ENCODE measurements around the gene CFAP53.

Gene CFAP53

GRCh38 chr18:50209311-50209710 is 57.0 kb downstream of the CFAP53 start:
- Histone ChIP-seq H3K4me1 (ENCODE audit: insufficient read depth, low read length) (no peaks in the 10 kb centered on the region), H2AFZ (ENCODE audit: low read depth, low read length) (no peak overlapping the region), H3K9me3 (ENCODE audit: low read length) (no peaks in the 10 kb centered on the region), H3K4me3 (ENCODE audit: low read length) (no peak overlapping the region), H3K36me3 (ENCODE audit: insufficient read depth, low read length) (no peaks in the 10 kb centered on the region), H3K27me3 (ENCODE audit: insufficient read depth, low read length) (no peaks in the 10 kb centered on the region)

DNA sequence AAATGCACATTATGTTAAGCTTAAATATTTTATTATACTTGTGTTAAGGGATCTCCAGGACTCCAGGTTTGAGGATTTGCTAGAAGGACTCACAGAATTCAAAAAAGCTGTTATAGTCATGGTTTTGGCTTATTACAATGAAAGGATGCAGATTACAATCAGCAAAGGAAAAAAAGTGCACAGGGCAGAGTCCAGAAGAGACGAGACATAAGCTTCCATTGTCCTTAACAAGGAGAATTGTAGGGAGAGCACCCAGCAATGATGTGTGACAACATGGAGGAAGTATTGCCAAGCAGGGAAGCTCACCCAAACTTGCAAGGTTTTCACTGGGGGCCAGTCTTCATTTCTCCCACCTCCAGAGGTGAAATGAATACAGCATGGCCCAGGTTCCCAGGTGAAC is 58.6 kb downstream of the CFAP53 start:
- Histone ChIP-seq H3K9me3 (ENCODE audit: low read length) (no peaks in the 10 kb centered on the region), H3K4me3 (ENCODE audit: low read length) (no peak overlapping the region), H3K27me3 (ENCODE audit: insufficient read depth, low read length) (peaks cover 9% of the 10 kb centered on the region), H3K4me1 (ENCODE audit: insufficient read depth, low read length) (no peaks in the 10 kb centered on the region), H2AFZ (ENCODE audit: low read depth, low read length) (no peak overlapping the region), H3K36me3 (ENCODE audit: insufficient read depth, low read length) (no peaks in the 10 kb centered on the region)

- H3K4me3 ChIP-seq (ENCODE audit: low read length) = no peak overlapping the region
- H3K27me3 ChIP-seq (ENCODE audit: insufficient read depth, low read length) = peaks cover 16% of the 10 kb centered on the region
- H2AFZ ChIP-seq (ENCODE audit: low read depth, low read length) = no peak overlapping the region
- H3K4me1 ChIP-seq (ENCODE audit: insufficient read depth, low read length) = no peaks in the 10 kb centered on the region
- no peaks in the 10 kb centered on the region for H3K36me3 ChIP-seq (ENCODE audit: insufficient read depth, low read length)
- no peaks in the 10 kb centered on the region for H3K9me3 ChIP-seq (ENCODE audit: low read length)
These were observed 62.3 kb downstream of the CFAP53 start for GRCh38 chr18:50203801-50204604.

- no peaks in the 10 kb centered on the region for H3K36me3 ChIP-seq (ENCODE audit: insufficient read depth, low read length)
- no peak overlapping the region for H2AFZ ChIP-seq (ENCODE audit: low read depth, low read length)
- H3K9me3 ChIP-seq (ENCODE audit: low read length) = no peaks in the 10 kb centered on the region
- H3K4me3 ChIP-seq (ENCODE audit: low read length) = no peak overlapping the region
- no peaks in the 10 kb centered on the region for H3K4me1 ChIP-seq (ENCODE audit: insufficient read depth, low read length)
- peaks cover 21% of the 10 kb centered on the region for H3K27me3 ChIP-seq (ENCODE audit: insufficient read depth, low read length)
These were observed 64.7 kb downstream of the CFAP53 start for GRCh38 chr18:50201476-50202018.

GRCh38 chr18:50199921-50200320 is 66.4 kb downstream of the CFAP53 start:
- H3K4me1 ChIP-seq (ENCODE audit: insufficient read depth, low read length) = no peaks in the 10 kb centered on the region
- H3K27me3 ChIP-seq (ENCODE audit: insufficient read depth, low read length) = peaks cover 34% of the 10 kb centered on the region

DNA sequence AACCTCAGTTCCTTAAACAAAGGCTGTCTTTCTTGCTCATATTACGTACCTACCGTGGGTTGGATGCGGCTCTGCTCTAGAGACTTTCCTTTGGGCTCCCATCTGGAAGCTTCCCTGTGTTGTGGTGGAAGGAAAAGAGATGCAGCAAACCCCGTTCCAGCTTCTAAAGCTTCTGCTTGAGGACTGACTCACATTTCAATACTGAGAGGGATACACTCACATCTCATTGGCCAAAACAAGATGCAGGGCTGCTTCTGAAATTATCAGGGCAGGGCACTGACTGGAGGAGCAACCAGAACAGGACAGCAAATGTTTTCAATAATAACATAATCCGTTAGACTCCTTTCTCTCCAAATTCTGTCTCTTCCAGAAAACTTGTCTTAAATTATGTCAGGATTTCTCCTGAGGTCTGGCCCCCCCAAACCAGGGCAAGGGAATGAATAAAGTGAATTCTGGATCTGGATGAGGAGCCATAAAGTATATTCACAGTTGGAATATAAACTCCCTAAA is 66.9 kb downstream of the CFAP53 start:
- no peaks in the 10 kb centered on the region for H3K36me3 ChIP-seq (ENCODE audit: insufficient read depth, low read length)
- peaks cover 4% of the 10 kb centered on the region for H3K4me1 ChIP-seq (ENCODE audit: insufficient read depth, low read length)
- H2AFZ ChIP-seq (ENCODE audit: low read depth, low read length) = no peak overlapping the region
- H3K27me3 ChIP-seq (ENCODE audit: insufficient read depth, low read length) = peaks cover 39% of the 10 kb centered on the region
- no peak overlapping the region for H3K4me3 ChIP-seq (ENCODE audit: low read length)
- no peaks in the 10 kb centered on the region for H3K9me3 ChIP-seq (ENCODE audit: low read length)

More at GRCh38 chr18:50199921-50200320, 66.4 kb downstream of the CFAP53 start:
- no peaks in the 10 kb centered on the region for H3K36me3 ChIP-seq (ENCODE audit: insufficient read depth, low read length)
- H3K4me3 ChIP-seq (ENCODE audit: low read length) = no peak overlapping the region
- no peaks in the 10 kb centered on the region for H3K9me3 ChIP-seq (ENCODE audit: low read length)
- no peak overlapping the region for H2AFZ ChIP-seq (ENCODE audit: low read depth, low read length)

DNA sequence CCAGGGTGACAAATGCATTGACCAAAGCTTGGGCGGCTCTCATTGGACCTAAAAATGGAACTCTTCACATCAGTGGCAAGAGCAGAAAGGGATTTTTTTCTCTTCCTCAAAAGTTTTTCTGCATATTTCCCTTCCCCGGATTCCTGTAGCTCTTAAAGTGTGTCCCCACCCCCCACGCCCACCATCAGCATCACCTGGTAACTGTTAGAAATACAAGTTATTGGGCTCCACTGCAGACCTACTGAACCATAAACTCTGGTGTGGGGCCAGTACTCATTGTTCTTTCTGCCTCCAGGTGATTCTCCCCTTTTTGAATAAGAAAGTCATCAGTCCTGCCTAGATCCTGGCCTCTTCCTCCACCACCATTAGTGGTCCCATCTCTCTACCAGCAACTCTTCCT is 70.0 kb downstream of the CFAP53 start:
- Histone ChIP-seq H2AFZ (ENCODE audit: low read depth, low read length) (no peak overlapping the region), H3K36me3 (ENCODE audit: insufficient read depth, low read length) (no peaks in the 10 kb centered on the region), H3K9me3 (ENCODE audit: low read length) (no peaks in the 10 kb centered on the region), H3K4me1 (ENCODE audit: insufficient read depth, low read length) (peaks cover 4% of the 10 kb centered on the region), H3K27me3 (ENCODE audit: insufficient read depth, low read length) (peaks cover 61% of the 10 kb centered on the region), H3K4me3 (ENCODE audit: low read length) (no peak overlapping the region)

- Histone ChIP-seq H3K27me3 (ENCODE audit: insufficient read depth, low read length) (peaks cover 67% of the 10 kb centered on the region), H3K4me1 (ENCODE audit: insufficient read depth, low read length) (peaks cover 4% of the 10 kb centered on the region), H3K4me3 (ENCODE audit: low read length) (no peak overlapping the region)
These were observed 70.6 kb downstream of the CFAP53 start for GRCh38 chr18:50195689-50196088.

DNA sequence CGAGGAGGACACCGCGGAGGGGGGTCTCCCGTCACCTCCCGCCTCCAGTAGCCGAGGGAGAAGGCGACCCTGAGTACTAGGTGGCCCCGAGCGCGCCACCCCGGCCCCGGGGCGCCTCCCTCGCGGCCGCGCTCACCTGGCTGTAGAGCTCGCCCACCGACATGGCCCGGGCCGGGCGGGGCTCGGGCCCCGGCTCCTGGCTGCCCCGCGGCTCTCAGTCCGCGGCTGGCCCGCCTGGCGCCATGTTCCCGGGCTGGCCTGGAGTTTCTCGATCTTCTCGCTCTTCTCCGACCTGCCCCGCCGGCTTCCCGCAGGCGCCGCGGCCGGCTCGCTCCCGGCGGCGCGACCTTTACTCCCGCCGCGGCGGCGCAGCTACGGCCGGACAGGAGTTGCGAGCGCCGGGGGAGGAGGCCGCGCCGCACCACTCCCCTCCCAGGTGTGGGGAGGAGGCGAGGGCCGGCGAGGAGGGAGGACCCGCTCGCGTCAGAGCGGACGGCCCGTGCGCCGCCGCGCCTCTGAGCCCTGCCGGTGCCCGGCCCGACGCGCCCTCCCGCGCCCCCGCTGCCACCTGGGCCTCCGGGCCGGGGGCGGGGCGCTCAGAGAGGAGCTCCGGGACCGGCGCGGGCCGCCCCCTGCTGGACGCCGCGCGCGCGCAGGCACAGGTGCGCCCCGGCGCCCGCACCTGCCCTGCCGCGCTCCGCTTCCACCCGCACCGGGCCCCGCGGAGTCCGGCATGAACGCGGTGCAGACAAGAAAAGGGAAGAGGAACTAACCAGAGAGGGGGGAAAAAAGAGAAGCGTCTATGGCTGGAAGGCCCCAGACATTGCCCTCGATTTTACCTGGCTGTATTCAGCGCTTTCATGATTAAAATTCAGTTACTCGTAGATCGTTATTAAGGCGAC is 71.4 kb downstream of the CFAP53 start, which contains the start of gene MYO5B:
MYO5B (minus strand) TSS at position 517 of the 902 bp plus-strand sequence; CDS start at position 163, 354 bp downstream.
- H3K4me1 ChIP-seq (ENCODE audit: insufficient read depth, low read length) = peaks cover 4% of the 10 kb centered on the region

More at GRCh38 chr18:50195689-50196088, 70.6 kb downstream of the CFAP53 start:
- H3K36me3 ChIP-seq (ENCODE audit: insufficient read depth, low read length) = no peaks in the 10 kb centered on the region
- H3K9me3 ChIP-seq (ENCODE audit: low read length) = no peaks in the 10 kb centered on the region
- no peak overlapping the region for H2AFZ ChIP-seq (ENCODE audit: low read depth, low read length)

DNA sequence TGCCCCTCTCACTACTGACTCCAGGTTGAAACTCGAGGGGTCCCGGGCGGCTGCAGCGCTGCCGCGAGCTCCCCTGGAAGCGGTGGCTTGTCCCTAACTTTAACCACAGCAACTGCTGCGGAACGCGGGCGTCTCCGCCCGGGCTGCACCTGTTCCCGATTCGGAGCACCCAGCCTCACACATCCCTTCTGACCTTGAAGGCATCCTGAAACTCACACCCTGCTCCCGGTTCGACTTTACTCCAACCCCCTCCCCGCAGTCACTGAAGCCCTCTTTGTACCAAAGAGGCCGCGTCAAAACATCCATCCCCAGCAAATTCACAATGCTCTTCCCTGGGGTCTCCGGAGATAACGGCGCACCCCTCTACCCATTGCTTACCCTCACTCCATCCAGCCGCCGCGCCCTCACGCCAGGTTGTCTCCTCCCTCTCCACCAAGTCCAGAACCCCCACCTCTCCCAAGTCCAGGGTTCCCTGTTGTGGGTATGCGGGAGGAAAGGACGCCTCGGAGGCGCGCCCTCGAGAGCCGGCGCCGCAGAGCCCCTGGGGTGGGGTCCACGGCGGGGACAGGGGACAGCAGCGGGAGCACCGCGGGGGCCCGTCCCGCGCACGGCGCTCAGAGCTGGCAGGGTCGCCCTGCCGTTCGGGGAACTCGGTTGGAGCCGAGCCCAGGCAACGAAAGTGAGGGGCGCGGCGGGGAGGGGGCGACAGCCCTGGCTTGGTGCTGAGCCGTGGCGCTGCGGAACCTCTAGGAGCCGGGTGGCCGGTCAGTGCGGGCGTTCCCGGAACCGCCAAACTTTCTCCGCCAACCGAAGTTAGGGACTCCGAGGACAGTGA is 72.3 kb downstream of the CFAP53 start:
- H3K4me3 ChIP-seq (ENCODE audit: low read length) = peak overlapping the region; percentile 43

More for the DNA sequence above, 71.4 kb downstream of the CFAP53 start, which contains the start of gene MYO5B:
- peak within 1 kb of the TSS; percentile 43 for H3K4me3 ChIP-seq (ENCODE audit: low read length)
- H2AFZ ChIP-seq (ENCODE audit: low read depth, low read length) = peak within 1 kb of the TSS; percentile 85
- H3K9me3 ChIP-seq (ENCODE audit: low read length) = no peaks in the 10 kb centered on the region
- H3K36me3 ChIP-seq (ENCODE audit: insufficient read depth, low read length) = no peaks in the 10 kb centered on the region
- H3K27me3 ChIP-seq (ENCODE audit: insufficient read depth, low read length) = peaks cover 69% of the 10 kb centered on the region

GRCh38 chr18:50192995-50193795 is 73.1 kb downstream of the CFAP53 start:
- peaks cover 75% of the 10 kb centered on the region for H3K27me3 ChIP-seq (ENCODE audit: insufficient read depth, low read length)
- no peaks in the 10 kb centered on the region for H3K36me3 ChIP-seq (ENCODE audit: insufficient read depth, low read length)
- H3K9me3 ChIP-seq (ENCODE audit: low read length) = no peaks in the 10 kb centered on the region
- H3K4me3 ChIP-seq (ENCODE audit: low read length) = no peak overlapping the region
- H2AFZ ChIP-seq (ENCODE audit: low read depth, low read length) = no peak overlapping the region
- peaks cover 4% of the 10 kb centered on the region for H3K4me1 ChIP-seq (ENCODE audit: insufficient read depth, low read length)

More for the DNA sequence above, 72.3 kb downstream of the CFAP53 start:
- Histone ChIP-seq H3K27me3 (ENCODE audit: insufficient read depth, low read length) (peaks cover 75% of the 10 kb centered on the region), H3K36me3 (ENCODE audit: insufficient read depth, low read length) (no peaks in the 10 kb centered on the region), H2AFZ (ENCODE audit: low read depth, low read length) (peak overlapping the region; percentile 85), H3K4me1 (ENCODE audit: insufficient read depth, low read length) (peaks cover 4% of the 10 kb centered on the region), H3K9me3 (ENCODE audit: low read length) (no peaks in the 10 kb centered on the region)

Data from neuron (in vitro differentiated cells).